Astrocyte (in vitro differentiated cells and primary cell): Measurements from ENCODE around the gene IFIT3. TPM values are rescaled to one million over a fixed set of nuclear protein-coding genes. Genes with fewer than 3 reads are reported as not detected.

Experiments used
- DNase-seq: peaks from one replicate; pipeline ENCODE4 v3.0.0-alpha.2; 2010; ENCODE audit warnings: low read depth
- FAIRE-seq: peaks from 2 replicates; lab custom pipeline; 2011; peaks lifted over from hg19 to GRCh38; lab: Jason Lieb, UNC
- H2AFZ ChIP-seq: 2 replicates; pipeline ENCODE4 v1.6.0; 2012; ENCODE audit warnings: low read depth, low read length, inconsistent platforms
- H3K27ac ChIP-seq: 2 replicates; pipeline ENCODE4 v1.5.1; 2011; ENCODE audit warnings: low read depth, low read length, inconsistent platforms
- H3K27me3 ChIP-seq: 2 replicates; pipeline ENCODE4 v1.6.0; 2011; ENCODE audit warnings: low read length, inconsistent platforms; ENCODE audit not compliant: insufficient read depth
- H3K36me3 ChIP-seq: 2 replicates; pipeline ENCODE4 v1.5.1; 2011; ENCODE audit warnings: low read length, inconsistent platforms; ENCODE audit not compliant: insufficient read depth
- H3K4me1 ChIP-seq: 2 replicates; pipeline ENCODE4 v1.5.1; 2011; ENCODE audit warnings: low read length, inconsistent platforms; ENCODE audit not compliant: insufficient read depth
- H3K4me2 ChIP-seq: 2 replicates; pipeline ENCODE4 v1.6.0; 2012; ENCODE audit warnings: low read length, inconsistent platforms
- H3K4me3 ChIP-seq: 2 replicates; pipeline ENCODE4 v1.5.1; 2011; ENCODE audit warnings: low read depth, mild to moderate bottlenecking, low read length, inconsistent platforms; ENCODE audit not compliant: insufficient read depth
- H3K79me2 ChIP-seq: 2 replicates; pipeline ENCODE4 v1.6.0; 2012; ENCODE audit warnings: mild to moderate bottlenecking, low read length, inconsistent platforms; ENCODE audit not compliant: insufficient read depth
- H3K9ac ChIP-seq: 2 replicates; pipeline ENCODE4 v1.6.0; 2012; ENCODE audit warnings: mild to moderate bottlenecking, low read length, inconsistent platforms
- H3K9me3 ChIP-seq: 2 replicates; pipeline ENCODE4 v1.5.1; 2012; ENCODE audit warnings: low read depth, mild to moderate bottlenecking, low read length, inconsistent platforms; ENCODE audit not compliant: insufficient read depth
- H4K20me1 ChIP-seq: 2 replicates; pipeline ENCODE4 v1.6.0; 2012; ENCODE audit warnings: low read length, inconsistent platforms; ENCODE audit not compliant: insufficient read depth
- H3K27ac Mint-ChIP-seq: one replicate; pipeline ENCODE4 v1.8.0; 2021; ENCODE audit warnings: mild to moderate bottlenecking, mixed read lengths; ENCODE audit not compliant: unreplicated experiment
- H3K27me3 Mint-ChIP-seq: one replicate; pipeline ENCODE4 v1.8.0; 2021; ENCODE audit warnings: low read depth, mixed read lengths; ENCODE audit not compliant: unreplicated experiment
- H3K36me3 Mint-ChIP-seq: one replicate; pipeline ENCODE4 v1.8.0; 2021; ENCODE audit warnings: low read depth, mixed read lengths; ENCODE audit not compliant: unreplicated experiment
- H3K4me1 Mint-ChIP-seq: one replicate; pipeline ENCODE4 v1.8.0; 2021; ENCODE audit warnings: low read depth, mixed read lengths; ENCODE audit not compliant: unreplicated experiment
- H3K4me3 Mint-ChIP-seq: one replicate; pipeline ENCODE4 v1.8.0; 2021; ENCODE audit warnings: mild to moderate bottlenecking, moderate library complexity, mixed read lengths; ENCODE audit not compliant: unreplicated experiment
- H3K9me3 Mint-ChIP-seq: one replicate; pipeline ENCODE4 v1.8.0; 2021; ENCODE audit warnings: mild to moderate bottlenecking, mixed read lengths; ENCODE audit not compliant: unreplicated experiment
- CTCF ChIP-seq: IDR thresholded peaks from 2 replicates; pipeline ENCODE4 v1.5.1; 2011; ENCODE audit warnings: low read depth, mild to moderate bottlenecking, inconsistent platforms, low read length, moderate library complexity; ENCODE audit not compliant: insufficient read depth
- EZH2 ChIP-seq: IDR thresholded peaks from 2 replicates; pipeline ENCODE4 v1.6.1; 2012; ENCODE audit warnings: mild to moderate bottlenecking, low read length, inconsistent platforms; ENCODE audit not compliant: insufficient read depth
- total RNA-seq: library from RNA; stranded (reverse); gene quantifications from 2 replicates; pipeline ENCODE4 v1.2.1, GENCODE V29; 2021

Gene IFIT3
- total RNA-seq, 1 donor from 2014 or later: 171 TPM

- TF ChIP-seq EZH2 (no peak), CTCF (no peak)
- H3K9me3 ChIP-seq: no peaks in the 10 kb centered on the region
- H3K9ac ChIP-seq: no peak overlapping the region
These were observed 22.9 kb upstream of the IFIT3 start for GRCh38 chr10:89304925-89305324.

DNA sequence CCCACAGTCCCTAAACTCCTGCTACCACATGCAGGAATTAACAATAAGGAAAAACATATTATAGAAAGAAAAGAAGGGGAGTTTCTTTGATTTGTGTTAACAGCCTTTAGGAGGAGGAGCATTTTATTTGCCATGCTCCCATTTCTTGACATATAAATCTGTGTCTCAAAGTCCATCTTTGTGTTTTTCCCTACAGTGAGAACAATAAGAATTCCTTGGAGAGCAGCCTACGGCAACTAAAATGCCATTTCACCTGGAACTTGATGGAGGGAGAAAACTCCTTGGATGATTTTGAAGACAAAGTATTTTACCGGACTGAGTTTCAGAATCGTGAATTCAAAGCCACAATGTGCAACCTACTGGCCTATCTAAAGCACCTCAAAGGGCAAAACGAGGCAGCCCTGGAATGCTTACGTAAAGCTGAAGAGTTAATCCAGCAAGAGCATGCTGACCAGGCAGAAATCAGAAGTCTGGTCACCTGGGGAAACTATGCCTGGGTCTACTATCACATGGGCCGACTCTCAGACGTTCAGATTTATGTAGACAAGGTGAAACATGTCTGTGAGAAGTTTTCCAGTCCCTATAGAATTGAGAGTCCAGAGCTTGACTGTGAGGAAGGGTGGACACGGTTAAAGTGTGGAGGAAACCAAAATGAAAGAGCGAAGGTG, 21.9 kb upstream of the IFIT3 start:
- Histone ChIP-seq H3K4me2 (no peak overlapping the region), H4K20me1 (no peaks in the 10 kb centered on the region), H3K79me2 (no peaks in the 10 kb centered on the region), H3K4me3 (no peak overlapping the region), H3K9me3 (no peaks in the 10 kb centered on the region), H3K36me3 (no peaks in the 10 kb centered on the region), H2AFZ (no peak overlapping the region), H3K4me1 (peaks cover 8% of the 10 kb centered on the region), H3K27ac (no peak overlapping the region), H3K27me3 (no peaks in the 10 kb centered on the region), H3K9ac (no peak overlapping the region)
- Mint-ChIP-seq H3K4me1 (peaks cover 28% of the 10 kb centered on the region), H3K36me3 (peaks cover 7% of the 10 kb centered on the region), H3K4me3 (no peak overlapping the region), H3K27ac (no peak overlapping the region), H3K9me3 (no peaks in the 10 kb centered on the region), H3K27me3 (no peaks in the 10 kb centered on the region)
- no peak for TF ChIP-seq EZH2
- TF ChIP-seq CTCF: no peak
- DNase-seq: no peak
- no peak for FAIRE-seq

More at GRCh38 chr10:89304925-89305324, 22.9 kb upstream of the IFIT3 start:
- Histone ChIP-seq H3K27ac (no peak overlapping the region), H2AFZ (no peak overlapping the region), H3K79me2 (no peaks in the 10 kb centered on the region), H4K20me1 (no peaks in the 10 kb centered on the region), H3K4me3 (no peak overlapping the region), H3K4me1 (peaks cover 8% of the 10 kb centered on the region), H3K36me3 (no peaks in the 10 kb centered on the region), H3K4me2 (no peak overlapping the region), H3K27me3 (no peaks in the 10 kb centered on the region)
- no peaks in the 10 kb centered on the region for H3K9me3 Mint-ChIP-seq
- no peaks in the 10 kb centered on the region for H3K27me3 Mint-ChIP-seq
- H3K4me3 Mint-ChIP-seq: peak overlapping the region; percentile 75
- H3K36me3 Mint-ChIP-seq: peaks cover 7% of the 10 kb centered on the region
- H3K27ac Mint-ChIP-seq: no peak overlapping the region
- no peak for DNase-seq
- FAIRE-seq: no peak
- peaks cover 28% of the 10 kb centered on the region for H3K4me1 Mint-ChIP-seq
